AG09309 (cell line): Measurements from ENCODE around the gene ZNF423.

Source experiments
- DNase-seq: peaks from one replicate; pipeline ENCODE4 v3.0.0-alpha.2; 2010; ENCODE audit warnings: low read depth
- H3K4me3 ChIP-seq: 2 replicates; pipeline ENCODE4 v1.5.1; 2011; ENCODE audit warnings: mild to moderate bottlenecking, low read depth, low read length, moderate library complexity; ENCODE audit not compliant: control insufficient read depth
- CTCF ChIP-seq: IDR thresholded peaks from 2 replicates; pipeline ENCODE4 v1.5.1; 2011; ENCODE audit warnings: mild to moderate bottlenecking, low read depth, low read length, inconsistent platforms; ENCODE audit not compliant: insufficient read depth, control insufficient read depth; ENCODE audit errors: missing control alignments

ZNF423 gene

GRCh38 chr16:49839017-49839825 lies 16.7 kb downstream of the ZNF423 start:
- DNase-seq = no peak
- no peak for TF ChIP-seq CTCF
- H3K4me3 ChIP-seq = no peak overlapping the region

DNA sequence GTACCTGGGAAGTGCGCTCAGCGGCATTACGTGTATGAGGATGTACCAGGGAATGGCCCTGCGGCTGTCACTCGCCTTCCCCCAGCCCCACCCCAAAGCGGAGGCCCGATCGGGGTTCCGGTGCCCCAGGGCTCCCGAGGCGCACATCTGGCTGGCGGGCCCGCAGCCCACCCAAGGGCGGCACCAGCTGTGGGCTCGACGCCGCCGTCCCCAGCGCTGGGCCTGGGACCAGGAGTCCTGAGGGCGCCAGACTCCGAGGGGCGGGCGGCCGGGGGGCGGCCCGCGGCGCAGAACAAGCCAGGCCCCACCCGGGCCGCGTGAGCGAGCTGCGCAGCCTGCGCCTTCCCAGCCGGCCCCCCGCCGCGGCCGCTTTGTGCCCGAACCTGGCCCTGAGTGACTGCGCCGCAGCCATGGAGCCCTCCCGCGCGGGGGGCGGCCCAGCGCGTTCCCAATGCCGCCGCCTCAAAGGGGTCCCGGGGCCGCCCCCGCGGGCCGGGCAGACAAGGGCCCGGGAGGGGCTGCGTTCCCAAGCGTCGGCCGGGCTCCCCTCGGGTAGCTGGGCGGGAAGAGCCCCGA lies 17.4 kb downstream of the ZNF423 start:
- no peak overlapping the region for H3K4me3 ChIP-seq
- no peak for TF ChIP-seq CTCF
- DNase-seq = no peak

- no peak for TF ChIP-seq CTCF
- no peak overlapping the region for H3K4me3 ChIP-seq
- DNase-seq = no peak
These were observed 18.1 kb downstream of the ZNF423 start for GRCh38 chr16:49837688-49838410.

DNA sequence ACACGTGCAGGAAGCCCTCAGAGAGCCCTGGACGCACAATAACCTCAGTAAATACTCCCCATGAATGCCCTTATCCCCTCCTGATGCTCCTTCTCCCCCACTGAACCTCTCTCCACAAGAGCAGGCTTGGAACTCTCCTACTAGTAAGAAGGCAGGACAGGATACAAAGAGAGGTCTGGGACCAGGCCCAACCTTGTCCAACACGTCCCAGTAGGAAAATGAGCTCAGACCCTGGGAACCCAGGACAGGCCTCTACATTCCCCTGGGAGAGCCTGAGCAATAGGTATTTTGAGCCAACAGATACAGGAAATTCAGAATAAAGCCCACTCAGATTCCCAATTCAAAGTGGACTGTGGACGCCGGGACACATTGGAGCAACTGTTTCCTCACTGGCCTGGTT lies 19.2 kb downstream of the ZNF423 start:
- no peak for DNase-seq
- no peak overlapping the region for H3K4me3 ChIP-seq
- TF ChIP-seq CTCF = no peak

GRCh38 chr16:49836218-49836617 lies 19.7 kb downstream of the ZNF423 start:
- no peak overlapping the region for H3K4me3 ChIP-seq
- no peak for DNase-seq
- TF ChIP-seq CTCF = no peak

GRCh38 chr16:49835161-49835777 lies 20.6 kb downstream of the ZNF423 start:
- no peak for TF ChIP-seq CTCF
- no peak for DNase-seq
- no peak overlapping the region for H3K4me3 ChIP-seq
